GM23338 (cell line): Measurements from ENCODE around the gene RELN. TPM values are rescaled to one million over a fixed set of nuclear protein-coding genes. Genes with fewer than 3 reads are reported as not detected.

ENCODE experiments used
- ATAC-seq: fragments of 200-7000 bp; cut with Tn5 transposase; 3 replicates; pipeline ENCODE4 v1.9.1; 2020
- DNase-seq: peaks from one replicate; pipeline ENCODE4 v3.0.0-alpha.2; 2015; ENCODE audit warnings: low spot score
- H2AFZ ChIP-seq: fragments of 200-600 bp; sonication (generic); 2 replicates; pipeline ENCODE4 v1.8.0; 2016; ENCODE audit warnings: antibody characterized with exemption, mild to moderate bottlenecking, moderate library complexity
- H3F3A ChIP-seq: fragments of 200-600 bp; sonication (generic); replicated peaks from 2 replicates; pipeline ENCODE4 v1.8.0; 2017; ENCODE audit warnings: antibody characterized with exemption, mixed run types, low read depth
- H3K27ac ChIP-seq: fragments of 200-600 bp; sonication (generic); 2 replicates; pipeline ENCODE4 v1.6.1; 2016; ENCODE audit warnings: low read depth
- H3K27me3 ChIP-seq: fragments of 200-600 bp; sonication (generic); 2 replicates; pipeline ENCODE4 v1.8.0; 2016; ENCODE audit warnings: mild to moderate bottlenecking, mixed run types, moderate library complexity; ENCODE audit not compliant: insufficient read depth
- H3K36me3 ChIP-seq: fragments of 200-600 bp; sonication (generic); 2 replicates; pipeline ENCODE4 v1.8.0; 2016; ENCODE audit warnings: mild to moderate bottlenecking; ENCODE audit not compliant: insufficient read depth
- H3K4me1 ChIP-seq: fragments of 200-600 bp; sonication (generic); 2 replicates; pipeline ENCODE4 v1.8.0; 2016; ENCODE audit warnings: mild to moderate bottlenecking, moderate library complexity; ENCODE audit not compliant: insufficient read depth
- H3K4me2 ChIP-seq: fragments of 200-600 bp; sonication (generic); 2 replicates; pipeline ENCODE4 v1.7.1; 2017; ENCODE audit warnings: mixed run types
- H3K4me3 ChIP-seq: fragments of 200-600 bp; sonication (generic); 2 replicates; pipeline ENCODE4 v1.6.1; 2016; ENCODE audit warnings: mixed run types
- H3K79me2 ChIP-seq: fragments of 200-600 bp; sonication (generic); replicated peaks from 2 replicates; pipeline ENCODE4 v1.8.0; 2017; ENCODE audit warnings: mild to moderate bottlenecking; ENCODE audit not compliant: insufficient read depth
- H3K9me2 ChIP-seq: fragments of 200-600 bp; sonication (generic); 2 replicates; pipeline ENCODE4 v1.8.0; 2017; ENCODE audit not compliant: insufficient read depth
- H4K20me1 ChIP-seq: fragments of 200-600 bp; sonication (generic); replicated peaks from 2 replicates; pipeline ENCODE4 v1.8.0; 2017; ENCODE audit warnings: mild to moderate bottlenecking; ENCODE audit not compliant: insufficient read depth
- H3K27ac Mint-ChIP-seq: 2 replicates; pipeline ENCODE4 v1.8.0; 2020; ENCODE audit warnings: inconsistent platforms, mild to moderate bottlenecking, moderate library complexity, mixed read lengths
- H3K27me3 Mint-ChIP-seq: 3 replicates; pipeline ENCODE4 v1.8.0; 2022; ENCODE audit warnings: low read depth, mild to moderate bottlenecking, moderate library complexity, mixed read lengths, inconsistent platforms; ENCODE audit not compliant: insufficient read depth, poor library complexity
- H3K36me3 Mint-ChIP-seq: 3 replicates; pipeline ENCODE4 v1.8.0; 2021; ENCODE audit warnings: low read depth, mild to moderate bottlenecking, inconsistent platforms, moderate library complexity, mixed read lengths
- H3K4me1 Mint-ChIP-seq: 3 replicates; pipeline ENCODE4 v1.8.0; 2020; ENCODE audit warnings: mild to moderate bottlenecking, inconsistent platforms, mixed read lengths
- H3K4me3 Mint-ChIP-seq: 3 replicates; pipeline ENCODE4 v1.8.0; 2021; ENCODE audit warnings: moderate library complexity, mild to moderate bottlenecking, inconsistent platforms, mixed read lengths
- H3K9me3 Mint-ChIP-seq: 3 replicates; pipeline ENCODE4 v1.8.0; 2020; ENCODE audit warnings: moderate library complexity, mild to moderate bottlenecking, inconsistent platforms, mixed read lengths
- CREB1 ChIP-seq: fragments of 250-450 bp; sonication (Bioruptor Pico); IDR thresholded peaks from 2 replicates; pipeline ENCODE4 v1.5.0; 2020; ENCODE audit warnings: low read depth, mild to moderate bottlenecking, moderate library complexity
- EZH2 ChIP-seq: fragments of 200-600 bp; sonication (generic); IDR thresholded peaks from one replicate; pipeline ENCODE4 v1.8.0; 2017; ENCODE audit warnings: antibody characterized with exemption, mild to moderate bottlenecking, low read depth; ENCODE audit not compliant: unreplicated experiment
- EZH2phosphoT487 ChIP-seq: fragments of 200-600 bp; sonication (generic); IDR thresholded peaks from one replicate; pipeline ENCODE4 v1.8.1; 2018; ENCODE audit warnings: antibody characterized with exemption; ENCODE audit not compliant: unreplicated experiment
- JUNB ChIP-seq: IDR thresholded peaks from one replicate; pipeline ENCODE4 v1.6.1; 2016; ENCODE audit warnings: antibody characterized with exemption; ENCODE audit not compliant: unreplicated experiment
- NANOG ChIP-seq: IDR thresholded peaks from 2 replicates; pipeline ENCODE4 v1.6.1; 2016; ENCODE audit warnings: antibody characterized with exemption, borderline replicate concordance
- POLR2AphosphoS5 ChIP-seq: IDR thresholded peaks from 2 replicates; pipeline ENCODE4 v1.6.1; 2016; ENCODE audit warnings: antibody characterized with exemption, low read depth
- STAT1 ChIP-seq: IDR thresholded peaks from one replicate; pipeline ENCODE4 v1.6.1; 2016; ENCODE audit warnings: antibody characterized with exemption; ENCODE audit not compliant: unreplicated experiment
- ZNF114 ChIP-seq: fragments of 250-450 bp; sonication (Bioruptor Pico); IDR thresholded peaks from 2 replicates; pipeline ENCODE4 v1.5.0; 2020; ENCODE audit warnings: mild to moderate bottlenecking, moderate library complexity
- ZNF331 ChIP-seq: fragments of 250-450 bp; sonication (Bioruptor Pico); IDR thresholded peaks from 2 replicates; pipeline ENCODE4 v1.5.0; 2020; ENCODE audit warnings: low read depth, mild to moderate bottlenecking, moderate library complexity
- polyA plus RNA-seq: library from polyadenylated mRNA; unstranded; fragments of >200 nt; fragmentation: Nextera tagmentation; extraction: Ambion mirVana; gene quantifications from 2 replicates; pipeline ENCODE4 v1.2.1, GENCODE V29; 2016
- total RNA-seq: library from RNA; depleted of rRNA; stranded (reverse); fragments of >200 nt; shearing (Covaris generic); gene quantifications from 2 replicates; pipeline ENCODE4 v1.2.3, GENCODE V29; 2014
- TF ChIP-seq, protein P1 (sequence below): IDR thresholded peaks from 2 replicates; pipeline ENCODE4 v1.6.1; 2016; ENCODE audit warnings: antibody characterized with exemption
- TF ChIP-seq, protein P2 (sequence below): IDR thresholded peaks from one replicate; pipeline ENCODE4 v1.6.1; 2018; ENCODE audit warnings: antibody characterized with exemption; ENCODE audit not compliant: unreplicated experiment
- TF ChIP-seq, protein P3 (sequence below): fragments of 250-450 bp; sonication (Bioruptor Pico); IDR thresholded peaks from 2 replicates; pipeline ENCODE4 v1.5.0; 2020; ENCODE audit warnings: mild to moderate bottlenecking, moderate library complexity
- TF ChIP-seq, protein P4 (sequence below), 2 experiments: fragments of 200-600 bp in 1 of 2; sonication (generic) in 1 of 2; conservative IDR thresholded peaks; 2 replicates each; pipeline versions ENCODE4 v1.5.1 to v1.6.1; 2016 to 2017; ENCODE audit warnings: antibody characterized with exemption in 2 of 2, low read depth in 2 of 2, mild to moderate bottlenecking in 2 of 2, moderate library complexity in 1 of 2

Gene RELN
- total and polyA plus RNA-seq, 2 experiments from 2014 or later = 0.10 to 0.76 TPM

DNA sequence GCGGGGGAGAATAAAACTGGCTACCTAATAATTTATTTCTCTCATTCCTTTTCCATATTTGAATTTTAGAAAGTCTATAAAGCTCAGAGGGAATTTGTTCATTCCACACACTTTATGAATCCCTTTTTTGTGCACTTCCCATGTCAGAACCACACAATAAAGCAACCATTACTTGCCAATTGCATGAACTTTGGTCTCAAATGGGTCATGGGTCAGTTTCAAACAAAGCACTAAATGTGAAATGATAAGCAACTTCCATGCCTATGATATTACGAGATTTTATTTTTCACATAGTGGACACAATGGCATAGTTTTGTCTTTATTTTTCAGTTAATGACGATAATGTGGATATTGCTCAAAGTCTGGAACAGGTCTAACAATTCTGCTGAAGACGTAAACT lies 18.6 kb upstream of the RELN start:
- H2AFZ ChIP-seq = no peak overlapping the region
- H3K36me3 Mint-ChIP-seq = no peaks in the 10 kb centered on the region
- H3K9me2 ChIP-seq = peaks cover 5% of the 10 kb centered on the region; the same call in 1 of the 2 replicates
- H3K4me1 ChIP-seq = no peaks in the 10 kb centered on the region
- TF ChIP-seq JUNB (no peak), POLR2AphosphoS5 (no peak), EZH2phosphoT487 (no peak), NANOG (no peak), STAT1 (no peak), ZNF331 (CRISPR knock-in tag) (no peak), EZH2 (no peak), ZNF114 (CRISPR knock-in tag) (no peak), CREB1 (CRISPR knock-in tag) (no peak)
- TF ChIP-seq, protein P1, sequence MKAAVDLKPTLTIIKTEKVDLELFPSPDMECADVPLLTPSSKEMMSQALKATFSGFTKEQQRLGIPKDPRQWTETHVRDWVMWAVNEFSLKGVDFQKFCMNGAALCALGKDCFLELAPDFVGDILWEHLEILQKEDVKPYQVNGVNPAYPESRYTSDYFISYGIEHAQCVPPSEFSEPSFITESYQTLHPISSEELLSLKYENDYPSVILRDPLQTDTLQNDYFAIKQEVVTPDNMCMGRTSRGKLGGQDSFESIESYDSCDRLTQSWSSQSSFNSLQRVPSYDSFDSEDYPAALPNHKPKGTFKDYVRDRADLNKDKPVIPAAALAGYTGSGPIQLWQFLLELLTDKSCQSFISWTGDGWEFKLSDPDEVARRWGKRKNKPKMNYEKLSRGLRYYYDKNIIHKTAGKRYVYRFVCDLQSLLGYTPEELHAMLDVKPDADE = no peak
- TF ChIP-seq, protein P2, sequence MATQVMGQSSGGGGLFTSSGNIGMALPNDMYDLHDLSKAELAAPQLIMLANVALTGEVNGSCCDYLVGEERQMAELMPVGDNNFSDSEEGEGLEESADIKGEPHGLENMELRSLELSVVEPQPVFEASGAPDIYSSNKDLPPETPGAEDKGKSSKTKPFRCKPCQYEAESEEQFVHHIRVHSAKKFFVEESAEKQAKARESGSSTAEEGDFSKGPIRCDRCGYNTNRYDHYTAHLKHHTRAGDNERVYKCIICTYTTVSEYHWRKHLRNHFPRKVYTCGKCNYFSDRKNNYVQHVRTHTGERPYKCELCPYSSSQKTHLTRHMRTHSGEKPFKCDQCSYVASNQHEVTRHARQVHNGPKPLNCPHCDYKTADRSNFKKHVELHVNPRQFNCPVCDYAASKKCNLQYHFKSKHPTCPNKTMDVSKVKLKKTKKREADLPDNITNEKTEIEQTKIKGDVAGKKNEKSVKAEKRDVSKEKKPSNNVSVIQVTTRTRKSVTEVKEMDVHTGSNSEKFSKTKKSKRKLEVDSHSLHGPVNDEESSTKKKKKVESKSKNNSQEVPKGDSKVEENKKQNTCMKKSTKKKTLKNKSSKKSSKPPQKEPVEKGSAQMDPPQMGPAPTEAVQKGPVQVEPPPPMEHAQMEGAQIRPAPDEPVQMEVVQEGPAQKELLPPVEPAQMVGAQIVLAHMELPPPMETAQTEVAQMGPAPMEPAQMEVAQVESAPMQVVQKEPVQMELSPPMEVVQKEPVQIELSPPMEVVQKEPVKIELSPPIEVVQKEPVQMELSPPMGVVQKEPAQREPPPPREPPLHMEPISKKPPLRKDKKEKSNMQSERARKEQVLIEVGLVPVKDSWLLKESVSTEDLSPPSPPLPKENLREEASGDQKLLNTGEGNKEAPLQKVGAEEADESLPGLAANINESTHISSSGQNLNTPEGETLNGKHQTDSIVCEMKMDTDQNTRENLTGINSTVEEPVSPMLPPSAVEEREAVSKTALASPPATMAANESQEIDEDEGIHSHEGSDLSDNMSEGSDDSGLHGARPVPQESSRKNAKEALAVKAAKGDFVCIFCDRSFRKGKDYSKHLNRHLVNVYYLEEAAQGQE = no peak
- TF ChIP-seq, protein P3, sequence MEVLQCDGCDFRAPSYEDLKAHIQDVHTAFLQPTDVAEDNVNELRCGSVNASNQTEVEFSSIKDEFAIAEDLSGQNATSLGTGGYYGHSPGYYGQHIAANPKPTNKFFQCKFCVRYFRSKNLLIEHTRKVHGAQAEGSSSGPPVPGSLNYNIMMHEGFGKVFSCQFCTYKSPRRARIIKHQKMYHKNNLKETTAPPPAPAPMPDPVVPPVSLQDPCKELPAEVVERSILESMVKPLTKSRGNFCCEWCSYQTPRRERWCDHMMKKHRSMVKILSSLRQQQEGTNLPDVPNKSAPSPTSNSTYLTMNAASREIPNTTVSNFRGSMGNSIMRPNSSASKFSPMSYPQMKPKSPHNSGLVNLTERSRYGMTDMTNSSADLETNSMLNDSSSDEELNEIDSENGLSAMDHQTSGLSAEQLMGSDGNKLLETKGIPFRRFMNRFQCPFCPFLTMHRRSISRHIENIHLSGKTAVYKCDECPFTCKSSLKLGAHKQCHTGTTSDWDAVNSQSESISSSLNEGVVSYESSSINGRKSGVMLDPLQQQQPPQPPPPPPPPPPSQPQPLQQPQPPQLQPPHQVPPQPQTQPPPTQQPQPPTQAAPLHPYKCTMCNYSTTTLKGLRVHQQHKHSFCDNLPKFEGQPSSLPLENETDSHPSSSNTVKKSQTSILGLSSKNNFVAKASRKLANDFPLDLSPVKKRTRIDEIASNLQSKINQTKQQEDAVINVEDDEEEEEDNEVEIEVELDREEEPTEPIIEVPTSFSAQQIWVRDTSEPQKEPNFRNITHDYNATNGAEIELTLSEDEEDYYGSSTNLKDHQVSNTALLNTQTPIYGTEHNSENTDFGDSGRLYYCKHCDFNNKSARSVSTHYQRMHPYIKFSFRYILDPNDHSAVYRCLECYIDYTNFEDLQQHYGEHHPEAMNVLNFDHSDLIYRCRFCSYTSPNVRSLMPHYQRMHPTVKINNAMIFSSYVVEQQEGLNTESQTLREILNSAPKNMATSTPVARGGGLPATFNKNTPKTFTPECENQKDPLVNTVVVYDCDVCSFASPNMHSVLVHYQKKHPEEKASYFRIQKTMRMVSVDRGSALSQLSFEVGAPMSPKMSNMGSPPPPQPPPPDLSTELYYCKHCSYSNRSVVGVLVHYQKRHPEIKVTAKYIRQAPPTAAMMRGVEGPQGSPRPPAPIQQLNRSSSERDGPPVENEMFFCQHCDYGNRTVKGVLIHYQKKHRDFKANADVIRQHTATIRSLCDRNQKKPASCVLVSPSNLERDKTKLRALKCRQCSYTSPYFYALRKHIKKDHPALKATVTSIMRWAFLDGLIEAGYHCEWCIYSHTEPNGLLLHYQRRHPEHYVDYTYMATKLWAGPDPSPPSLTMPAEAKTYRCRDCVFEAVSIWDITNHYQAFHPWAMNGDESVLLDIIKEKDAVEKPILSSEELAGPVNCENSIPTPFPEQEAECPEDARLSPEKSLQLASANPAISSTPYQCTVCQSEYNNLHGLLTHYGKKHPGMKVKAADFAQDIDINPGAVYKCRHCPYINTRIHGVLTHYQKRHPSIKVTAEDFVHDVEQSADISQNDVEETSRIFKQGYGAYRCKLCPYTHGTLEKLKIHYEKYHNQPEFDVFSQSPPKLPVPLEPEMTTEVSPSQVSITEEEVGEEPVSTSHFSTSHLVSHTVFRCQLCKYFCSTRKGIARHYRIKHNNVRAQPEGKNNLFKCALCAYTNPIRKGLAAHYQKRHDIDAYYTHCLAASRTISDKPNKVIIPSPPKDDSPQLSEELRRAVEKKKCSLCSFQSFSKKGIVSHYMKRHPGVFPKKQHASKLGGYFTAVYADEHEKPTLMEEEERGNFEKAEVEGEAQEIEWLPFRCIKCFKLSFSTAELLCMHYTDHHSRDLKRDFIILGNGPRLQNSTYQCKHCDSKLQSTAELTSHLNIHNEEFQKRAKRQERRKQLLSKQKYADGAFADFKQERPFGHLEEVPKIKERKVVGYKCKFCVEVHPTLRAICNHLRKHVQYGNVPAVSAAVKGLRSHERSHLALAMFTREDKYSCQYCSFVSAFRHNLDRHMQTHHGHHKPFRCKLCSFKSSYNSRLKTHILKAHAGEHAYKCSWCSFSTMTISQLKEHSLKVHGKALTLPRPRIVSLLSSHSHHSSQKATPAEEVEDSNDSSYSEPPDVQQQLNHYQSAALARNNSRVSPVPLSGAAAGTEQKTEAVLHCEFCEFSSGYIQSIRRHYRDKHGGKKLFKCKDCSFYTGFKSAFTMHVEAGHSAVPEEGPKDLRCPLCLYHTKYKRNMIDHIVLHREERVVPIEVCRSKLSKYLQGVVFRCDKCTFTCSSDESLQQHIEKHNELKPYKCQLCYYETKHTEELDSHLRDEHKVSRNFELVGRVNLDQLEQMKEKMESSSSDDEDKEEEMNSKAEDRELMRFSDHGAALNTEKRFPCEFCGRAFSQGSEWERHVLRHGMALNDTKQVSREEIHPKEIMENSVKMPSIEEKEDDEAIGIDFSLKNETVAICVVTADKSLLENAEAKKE (CRISPR knock-in tag) = no peak
- TF ChIP-seq, protein P4, sequence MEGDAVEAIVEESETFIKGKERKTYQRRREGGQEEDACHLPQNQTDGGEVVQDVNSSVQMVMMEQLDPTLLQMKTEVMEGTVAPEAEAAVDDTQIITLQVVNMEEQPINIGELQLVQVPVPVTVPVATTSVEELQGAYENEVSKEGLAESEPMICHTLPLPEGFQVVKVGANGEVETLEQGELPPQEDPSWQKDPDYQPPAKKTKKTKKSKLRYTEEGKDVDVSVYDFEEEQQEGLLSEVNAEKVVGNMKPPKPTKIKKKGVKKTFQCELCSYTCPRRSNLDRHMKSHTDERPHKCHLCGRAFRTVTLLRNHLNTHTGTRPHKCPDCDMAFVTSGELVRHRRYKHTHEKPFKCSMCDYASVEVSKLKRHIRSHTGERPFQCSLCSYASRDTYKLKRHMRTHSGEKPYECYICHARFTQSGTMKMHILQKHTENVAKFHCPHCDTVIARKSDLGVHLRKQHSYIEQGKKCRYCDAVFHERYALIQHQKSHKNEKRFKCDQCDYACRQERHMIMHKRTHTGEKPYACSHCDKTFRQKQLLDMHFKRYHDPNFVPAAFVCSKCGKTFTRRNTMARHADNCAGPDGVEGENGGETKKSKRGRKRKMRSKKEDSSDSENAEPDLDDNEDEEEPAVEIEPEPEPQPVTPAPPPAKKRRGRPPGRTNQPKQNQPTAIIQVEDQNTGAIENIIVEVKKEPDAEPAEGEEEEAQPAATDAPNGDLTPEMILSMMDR (conservative IDR thresholded peaks at IDR 0.05; ENCODE audit: low read depth in 2 of 2) = no peak
- H3K27ac Mint-ChIP-seq = no peak overlapping the region
- no peaks in the 10 kb centered on the region for H3K27me3 ChIP-seq
- no peak overlapping the region for H3K4me3 ChIP-seq
- H4K20me1 ChIP-seq = no peaks in the 10 kb centered on the region
- DNase-seq = no peak
- ATAC-seq = no peak
- no peak overlapping the region for H3K4me2 ChIP-seq
- H3K36me3 ChIP-seq = no peaks in the 10 kb centered on the region
- peaks cover 2% of the 10 kb centered on the region; the same call in 2 of the 3 replicates for H3K4me1 Mint-ChIP-seq
- H3K79me2 ChIP-seq = no peaks in the 10 kb centered on the region
- no peak overlapping the region for H3K27ac ChIP-seq
- H3K27me3 Mint-ChIP-seq = no peaks in the 10 kb centered on the region
- H3F3A ChIP-seq = no peaks in the 10 kb centered on the region
- no peaks in the 10 kb centered on the region for H3K9me3 Mint-ChIP-seq
- H3K4me3 Mint-ChIP-seq = no peak overlapping the region
